Progenitor cell of endocrine pancreas (in vitro differentiated cells): ENCODE measurements around the gene IVD. TPM values are rescaled to one million over a fixed set of nuclear protein-coding genes. Genes with fewer than 3 reads are reported as not detected.
A peak's percentile ranks its signal among the peaks of the same experiment; 100 is the strongest.

Source experiments
- DNase-seq: peaks from one replicate; pipeline ENCODE4 v3.0.0; 2021; ENCODE audit warnings: low spot score; ENCODE audit not compliant: unreplicated experiment
- H3K27ac Mint-ChIP-seq: 2 replicates; pipeline ENCODE4 v1.8.0; 2021; ENCODE audit warnings: mild to moderate bottlenecking, moderate library complexity, mixed read lengths
- H3K27me3 Mint-ChIP-seq: 2 replicates; pipeline ENCODE4 v1.8.0; 2021; ENCODE audit warnings: mixed read lengths
- H3K36me3 Mint-ChIP-seq: 2 replicates; pipeline ENCODE4 v1.8.0; 2022; ENCODE audit warnings: mixed read lengths; ENCODE audit not compliant: insufficient read depth
- H3K4me1 Mint-ChIP-seq: 2 replicates; pipeline ENCODE4 v1.8.0; 2021; ENCODE audit warnings: low read depth, mixed read lengths
- H3K4me3 Mint-ChIP-seq: 2 replicates; pipeline ENCODE4 v1.8.0; 2021; ENCODE audit warnings: low read depth, mild to moderate bottlenecking, moderate library complexity, mixed read lengths
- H3K9me3 Mint-ChIP-seq: 2 replicates; pipeline ENCODE4 v1.8.0; 2021; ENCODE audit warnings: low read depth, mixed read lengths
- total RNA-seq: library from RNA; stranded (reverse); gene quantifications from 2 replicates; pipeline ENCODE4 v1.2.1, GENCODE V29; 2021
- TF ChIP-seq, protein P1 (sequence below): fragments of 200-600 bp; sonication (generic); IDR thresholded peaks from one replicate; pipeline ENCODE4 v1.5.0; 2021; ENCODE audit warnings: antibody characterized with exemption, mild to moderate bottlenecking; ENCODE audit not compliant: unreplicated experiment

IVD gene
- total RNA-seq, 1 donor from 2014 or later, result 82.0 TPM

DNA sequence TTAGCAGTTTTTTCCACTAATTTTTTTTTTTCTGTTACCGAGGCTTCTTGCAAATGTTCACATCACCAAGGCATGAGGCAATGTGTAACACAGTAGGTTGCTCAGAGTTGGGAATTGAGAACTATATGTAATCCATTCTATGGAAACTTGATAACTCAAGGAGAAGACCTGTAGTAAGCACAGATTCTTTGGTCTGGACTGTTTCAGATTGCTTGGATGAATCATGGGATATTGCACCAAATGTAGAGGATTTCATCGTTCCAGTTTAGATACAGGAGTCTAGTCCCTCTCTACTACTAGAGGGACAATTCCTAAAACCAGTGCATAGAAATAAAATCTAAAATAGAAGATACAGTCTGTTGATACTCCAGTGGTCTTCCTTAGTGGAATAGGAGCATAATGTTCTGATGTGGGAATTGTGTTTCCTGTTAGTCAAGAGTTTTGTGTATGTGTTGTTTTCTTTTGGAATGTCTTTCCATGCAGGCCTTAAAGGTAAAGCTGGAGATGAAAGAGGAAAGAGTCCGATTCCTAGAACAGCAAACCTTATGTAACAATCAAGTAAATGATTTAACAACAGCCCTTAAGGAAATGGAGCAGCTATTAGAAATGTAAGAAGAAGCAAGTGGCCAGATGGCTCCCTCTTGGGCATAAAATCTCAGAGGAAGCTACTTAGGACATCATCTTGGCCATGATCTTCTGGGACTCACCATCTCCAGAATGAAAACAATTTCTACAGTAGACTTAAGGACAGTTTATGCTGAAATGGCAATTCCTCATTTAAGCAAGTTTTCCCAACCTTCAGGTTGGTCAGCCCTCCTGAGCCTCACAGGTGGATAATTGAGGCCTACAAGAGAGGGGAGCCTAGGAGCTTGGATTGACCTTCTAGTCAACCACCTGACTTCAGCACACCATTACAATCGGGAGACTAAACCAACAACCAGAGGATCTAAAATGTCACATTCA lies 12.3 kb upstream of the IVD start:
- no peaks in the 10 kb centered on the region for H3K9me3 Mint-ChIP-seq
- TF ChIP-seq, protein P1, sequence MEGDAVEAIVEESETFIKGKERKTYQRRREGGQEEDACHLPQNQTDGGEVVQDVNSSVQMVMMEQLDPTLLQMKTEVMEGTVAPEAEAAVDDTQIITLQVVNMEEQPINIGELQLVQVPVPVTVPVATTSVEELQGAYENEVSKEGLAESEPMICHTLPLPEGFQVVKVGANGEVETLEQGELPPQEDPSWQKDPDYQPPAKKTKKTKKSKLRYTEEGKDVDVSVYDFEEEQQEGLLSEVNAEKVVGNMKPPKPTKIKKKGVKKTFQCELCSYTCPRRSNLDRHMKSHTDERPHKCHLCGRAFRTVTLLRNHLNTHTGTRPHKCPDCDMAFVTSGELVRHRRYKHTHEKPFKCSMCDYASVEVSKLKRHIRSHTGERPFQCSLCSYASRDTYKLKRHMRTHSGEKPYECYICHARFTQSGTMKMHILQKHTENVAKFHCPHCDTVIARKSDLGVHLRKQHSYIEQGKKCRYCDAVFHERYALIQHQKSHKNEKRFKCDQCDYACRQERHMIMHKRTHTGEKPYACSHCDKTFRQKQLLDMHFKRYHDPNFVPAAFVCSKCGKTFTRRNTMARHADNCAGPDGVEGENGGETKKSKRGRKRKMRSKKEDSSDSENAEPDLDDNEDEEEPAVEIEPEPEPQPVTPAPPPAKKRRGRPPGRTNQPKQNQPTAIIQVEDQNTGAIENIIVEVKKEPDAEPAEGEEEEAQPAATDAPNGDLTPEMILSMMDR, result no peak
- H3K27me3 Mint-ChIP-seq, result no peaks in the 10 kb centered on the region
- no peaks in the 10 kb centered on the region for H3K4me1 Mint-ChIP-seq
- no peak overlapping the region for H3K4me3 Mint-ChIP-seq
- peaks cover 24% of the 10 kb centered on the region for H3K36me3 Mint-ChIP-seq
- no peak for DNase-seq
- H3K27ac Mint-ChIP-seq, result no peak overlapping the region

DNA sequence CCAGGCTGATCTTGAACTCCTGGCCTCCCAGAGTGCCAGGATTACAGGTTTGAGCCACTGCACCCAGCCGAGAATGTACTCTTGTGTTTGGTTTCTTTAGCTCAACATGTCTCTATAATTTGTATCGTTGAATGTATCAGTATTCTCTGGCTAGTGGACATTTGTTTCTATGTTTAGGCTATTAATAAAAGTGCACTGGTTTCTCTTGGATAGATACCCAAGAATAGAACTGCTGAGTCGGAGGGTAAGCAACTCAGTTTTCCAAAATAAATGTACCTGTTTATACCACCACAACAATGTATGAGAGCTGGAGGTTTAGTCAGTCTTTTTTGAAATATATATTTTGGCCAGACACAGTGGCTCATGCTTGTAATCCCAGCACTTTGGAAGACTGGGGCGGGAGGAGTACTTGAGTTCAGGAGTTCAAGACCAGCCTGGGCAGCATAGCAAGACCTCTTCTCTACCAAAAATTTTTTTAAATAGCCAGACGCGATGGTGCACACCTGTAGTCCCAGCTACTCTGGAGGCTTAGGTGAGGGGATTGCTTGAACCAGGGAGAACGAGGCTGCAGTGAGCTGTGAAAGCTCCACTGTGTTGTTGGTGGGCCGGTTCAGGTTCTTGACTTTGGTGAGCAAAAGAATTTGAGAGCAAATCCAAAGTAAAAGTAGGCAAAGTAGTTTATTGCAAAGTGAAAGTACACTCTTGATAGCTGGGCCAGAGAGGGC lies 7.7 kb upstream of the IVD start:
- no peak for DNase-seq
- H3K27me3 Mint-ChIP-seq, result no peaks in the 10 kb centered on the region
- H3K4me1 Mint-ChIP-seq, result no peaks in the 10 kb centered on the region
- H3K27ac Mint-ChIP-seq, result no peak overlapping the region
- peaks cover 8% of the 10 kb centered on the region for H3K36me3 Mint-ChIP-seq
- TF ChIP-seq, protein P1, result no peak
- no peaks in the 10 kb centered on the region for H3K9me3 Mint-ChIP-seq
- no peak overlapping the region for H3K4me3 Mint-ChIP-seq

DNA sequence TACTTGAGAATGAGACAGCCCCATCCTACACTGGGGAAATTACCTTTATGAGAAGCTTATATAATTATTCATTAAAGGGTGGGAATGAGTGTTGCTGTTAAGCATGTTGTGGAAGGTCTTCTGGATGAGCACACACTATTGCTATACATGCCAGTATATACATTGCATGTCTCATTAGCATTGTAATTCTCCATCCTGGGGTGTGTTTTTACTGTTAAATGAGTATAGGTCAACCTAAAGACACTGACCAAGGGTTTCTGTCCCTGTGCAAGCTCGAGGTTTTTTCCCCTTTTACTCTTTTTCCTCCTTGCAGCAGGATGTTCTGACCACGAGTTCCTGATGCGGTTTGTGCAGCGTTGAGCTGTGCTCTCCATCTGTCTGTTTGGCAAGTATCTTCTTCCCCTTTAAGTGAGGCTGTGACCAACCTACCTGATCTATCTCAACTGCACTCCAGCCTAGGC lies 7.2 kb upstream of the IVD start:
- Mint-ChIP-seq H3K9me3 (no peaks in the 10 kb centered on the region), H3K27ac (no peak overlapping the region), H3K36me3 (peaks cover 6% of the 10 kb centered on the region), H3K27me3 (no peaks in the 10 kb centered on the region), H3K4me1 (no peaks in the 10 kb centered on the region), H3K4me3 (no peak overlapping the region)
- TF ChIP-seq, protein P1, result no peak
- no peak for DNase-seq

DNA sequence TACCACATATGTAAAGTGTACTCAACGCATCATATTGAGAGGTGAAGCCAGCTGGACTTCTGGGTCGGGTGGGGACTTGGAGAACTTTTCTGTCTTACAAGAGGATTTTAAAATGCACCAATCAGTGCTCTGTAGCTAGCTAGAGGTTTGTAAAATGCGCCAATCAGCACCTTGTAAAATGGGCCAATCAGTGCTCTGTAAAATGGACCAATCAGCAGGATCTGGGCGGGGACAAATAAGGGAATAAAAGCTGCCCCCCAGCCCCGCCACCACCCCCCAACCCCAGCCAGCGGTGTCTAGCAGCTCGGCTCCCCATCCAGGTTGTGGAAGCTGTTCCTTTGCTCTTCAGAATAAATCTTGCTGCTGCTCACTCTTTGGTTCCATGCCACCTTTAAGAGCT lies 6.2 kb upstream of the IVD start:
- TF ChIP-seq, protein P1, result no peak
- Mint-ChIP-seq H3K36me3 (peaks cover 4% of the 10 kb centered on the region), H3K4me3 (no peak overlapping the region), H3K9me3 (no peaks in the 10 kb centered on the region), H3K4me1 (no peaks in the 10 kb centered on the region), H3K27ac (no peak overlapping the region), H3K27me3 (no peaks in the 10 kb centered on the region)
- DNase-seq, result no peak

DNA sequence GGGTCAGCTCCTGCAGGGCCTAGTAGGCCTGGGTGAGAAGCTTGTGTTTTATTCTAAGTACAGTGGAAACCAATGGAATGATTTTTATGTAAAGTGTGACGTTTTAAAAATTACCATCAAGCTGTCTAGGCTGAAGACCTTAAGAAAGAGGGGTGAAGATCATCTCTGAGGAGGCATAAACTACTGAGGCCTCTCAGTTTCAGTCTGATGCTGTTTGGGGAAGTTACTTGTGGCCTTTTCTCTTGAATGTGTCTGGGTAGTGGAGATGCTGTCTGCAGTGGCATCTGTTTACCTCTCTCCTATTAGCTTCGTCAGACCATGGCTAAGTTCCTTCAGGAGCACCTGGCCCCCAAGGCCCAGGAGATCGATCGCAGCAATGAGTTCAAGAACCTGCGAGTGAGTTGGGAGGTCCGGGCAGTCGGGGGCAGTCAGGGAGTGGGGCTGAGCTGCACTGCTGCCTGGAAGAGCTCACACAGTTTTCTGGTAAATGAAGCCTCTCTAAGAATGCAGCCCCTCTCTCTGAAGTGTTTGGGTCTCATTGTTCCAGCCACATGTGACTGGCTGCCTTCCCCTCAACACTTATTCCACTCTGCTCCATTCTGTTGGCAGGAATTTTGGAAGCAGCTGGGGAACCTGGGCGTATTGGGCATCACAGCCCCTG lies 1.9 kb downstream of the IVD start:
- H3K27ac Mint-ChIP-seq, result no peak overlapping the region
- peaks cover 12% of the 10 kb centered on the region for H3K4me1 Mint-ChIP-seq
- TF ChIP-seq, protein P1, result no peak
- H3K36me3 Mint-ChIP-seq, result peaks cover 13% of the 10 kb centered on the region
- H3K9me3 Mint-ChIP-seq, result no peaks in the 10 kb centered on the region
- H3K4me3 Mint-ChIP-seq, result peak overlapping the region; percentile 38
- no peaks in the 10 kb centered on the region for H3K27me3 Mint-ChIP-seq
- DNase-seq, result no peak
